Measurements from ENCODE around the gene TMEM158. TPM values are rescaled to one million over a fixed set of nuclear protein-coding genes. Genes with fewer than 3 reads are reported as not detected.

The TMEM158 gene
- polyA plus RNA-seq, 3 donors = 0.56 to 2.6 (median 1.2) TPM

DNA sequence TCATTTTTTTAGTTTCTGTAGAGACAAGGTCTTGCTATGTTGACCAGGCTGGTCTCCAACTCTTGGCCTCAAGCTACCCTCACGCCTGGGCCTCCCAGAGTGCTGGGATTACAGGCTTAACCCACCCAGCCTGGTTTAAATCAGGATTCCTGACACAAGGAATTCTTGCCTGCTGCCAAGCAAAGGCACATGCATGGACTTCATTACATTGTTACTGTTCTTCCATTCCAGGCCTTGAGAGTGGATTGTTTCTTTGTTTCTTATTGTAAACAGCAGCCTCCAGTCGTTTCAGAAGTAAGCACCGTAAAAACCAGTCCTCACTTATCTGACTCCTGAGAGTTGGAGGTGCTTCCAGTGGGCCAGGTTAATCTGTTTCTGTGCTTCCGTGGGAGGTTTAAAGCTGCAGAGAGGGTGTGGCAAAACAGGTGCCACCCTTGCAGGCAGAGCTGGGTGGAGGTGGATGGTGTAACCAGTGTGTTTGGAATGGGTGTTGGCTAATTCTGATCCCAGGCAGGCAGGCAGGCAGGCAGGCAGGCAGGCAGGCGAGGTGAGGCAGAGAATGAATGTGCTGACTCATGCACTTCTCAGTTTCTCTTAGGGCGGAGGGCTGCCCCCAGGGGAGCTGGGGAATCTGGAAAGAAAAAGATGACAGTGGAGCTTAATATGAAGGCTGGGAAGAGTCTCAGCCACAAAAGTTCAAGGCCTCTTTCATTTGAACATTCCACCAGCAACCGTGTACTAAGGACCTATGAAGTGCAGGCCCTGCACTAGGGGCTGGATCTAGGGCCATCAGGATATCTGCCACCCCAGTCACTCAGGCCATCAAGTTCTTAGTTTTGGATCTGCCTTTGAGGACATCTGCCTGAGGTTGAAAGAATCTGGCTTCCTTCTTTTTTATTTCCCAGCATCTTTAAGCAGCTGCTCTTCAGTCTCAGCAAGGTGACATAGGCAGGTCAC is 42.9 kb downstream of the TMEM158 start:
- H3K27ac ChIP-seq (ENCODE audit: low read depth, low read length) = no peak overlapping the region
- WGBS, 3 donors = 30 to 42% (median 39%) methylated on average over 7 of the region's 7 CpGs

DNA sequence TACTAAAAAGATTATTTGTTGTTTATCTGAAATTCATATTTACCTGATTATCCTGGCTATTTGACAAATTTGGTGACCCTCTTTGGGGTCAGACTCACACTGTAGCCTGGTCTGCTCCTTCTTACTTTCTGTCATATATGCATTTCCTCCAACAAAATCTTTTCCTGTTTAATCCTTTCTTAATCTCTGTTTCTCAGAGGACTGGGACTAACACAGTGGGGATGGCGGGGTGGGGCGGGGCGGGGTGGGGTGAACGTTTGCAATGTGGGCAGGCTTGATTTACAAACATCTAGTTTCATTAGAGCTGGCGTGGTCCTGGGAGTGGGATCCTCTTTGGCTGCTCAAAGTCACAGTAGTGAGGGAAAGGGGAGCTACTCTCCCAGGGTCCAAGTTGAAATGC is 44.6 kb downstream of the TMEM158 start:
- 63 to 73% (median 72%) methylated on average over 5 of the region's 5 CpGs for WGBS, 3 donors
- H3K27ac ChIP-seq (ENCODE audit: low read depth, low read length) = no peak overlapping the region

DNA sequence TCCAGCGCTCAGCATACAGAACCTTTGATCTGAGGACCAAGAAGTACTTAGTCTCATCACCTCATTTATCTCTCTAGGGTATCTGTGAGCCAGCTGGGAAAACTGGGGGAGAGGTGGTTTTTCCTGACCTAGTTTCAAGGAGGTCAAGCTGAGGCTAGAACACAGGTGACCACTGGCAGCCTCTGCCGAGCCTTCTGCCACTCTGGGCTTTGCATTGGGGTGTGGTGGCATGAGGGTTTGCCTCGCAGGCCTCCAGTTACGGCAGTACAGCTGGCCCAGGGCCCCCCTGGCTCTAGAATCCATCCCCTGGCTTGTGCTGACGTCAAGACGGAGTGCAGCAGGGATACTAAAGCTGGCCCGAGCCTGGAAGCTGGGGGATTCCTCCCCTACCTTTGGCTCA is 45.2 kb downstream of the TMEM158 start:
- WGBS, 3 donors = 82 to 86% (median 84%) methylated on average over 7 of the region's 7 CpGs
- no peak overlapping the region for H3K27ac ChIP-seq (ENCODE audit: low read depth, low read length)

DNA sequence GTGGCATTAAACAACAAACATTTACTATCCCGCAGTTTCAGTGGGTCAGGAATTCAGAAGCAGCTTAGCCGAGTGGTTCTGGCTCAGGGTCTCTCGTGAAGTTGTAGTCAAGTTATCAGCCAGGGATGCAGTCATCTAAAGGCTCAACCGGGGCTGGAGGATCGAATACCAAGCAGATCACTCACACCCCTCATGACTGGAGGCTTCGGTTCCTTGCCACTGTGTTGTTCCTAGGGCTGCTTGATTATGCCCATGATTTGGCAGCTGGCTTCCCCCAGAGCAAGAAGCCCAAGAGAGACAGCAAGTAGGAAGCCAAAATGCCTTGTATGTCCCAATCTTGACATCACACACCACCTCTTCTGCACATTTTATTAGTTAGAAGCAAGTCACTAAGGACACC is 46.0 kb downstream of the TMEM158 start:
- 81 to 93% (median 88%) methylated on average over 6 of the region's 6 CpGs for WGBS, 3 donors
- no peak overlapping the region for H3K27ac ChIP-seq (ENCODE audit: low read depth, low read length)

GRCh38 chr3:45179163-45179562 is 46.9 kb downstream of the TMEM158 start:
- no peak overlapping the region for H3K27ac ChIP-seq (ENCODE audit: low read depth, low read length)
- WGBS, 3 donors = 88 to 96% (median 91%) methylated on average over 3 of the region's 3 CpGs

GRCh38 chr3:45178183-45179023 is 47.7 kb downstream of the TMEM158 start:
- 70 to 83% (median 80%) methylated on average over 13 of the region's 13 CpGs for WGBS, 3 donors
- no peak overlapping the region for H3K27ac ChIP-seq (ENCODE audit: low read depth, low read length)

- no peak overlapping the region for H3K27ac ChIP-seq (ENCODE audit: low read depth, low read length)
- WGBS, 3 donors = 31 to 75% (median 68%) methylated on average over 4 of the region's 4 CpGs
Measured at GRCh38 chr3:45176912-45177311, 49.2 kb downstream of the TMEM158 start.

Other genes starting within 250 kb of the TMEM158 start
- 100 to 1,000 TPM in 1 of 3 donors, 10 to 100 TPM in 2; 14.3 to 202 (median 97.2) TPM for gene CLEC3B, start 200.0 kb downstream of the TMEM158 start, polyA plus RNA-seq
- 1 to 10 TPM in 2 of 3 donors, under 1 TPM in 1; 0.34 to 4.6 (median 1.8) TPM for gene CDCP1, start 79.9 kb downstream of the TMEM158 start, polyA plus RNA-seq
- 1 to 10 TPM; 3.7 to 6.1 (median 4.4) TPM for gene LARS2, start 162.3 kb upstream of the TMEM158 start, polyA plus RNA-seq